Activated T-cell treated with anti-CD3 and anti-CD28 coated beads for 4 hours (primary cell): ENCODE results near the gene GNMT.
"Not testable (repeated sequence)": the region's sequence is repeated elsewhere in the genome, so short reads cannot be mapped to it uniquely, and the experiment has no call there.

Source experiments
- DNase-seq: peaks from one replicate; pipeline ENCODE4 v3.0.0-alpha.2; 2020

GNMT gene

GRCh38 chr6:42978839-42979522 lies 18.4 kb downstream of the GNMT start, which contains the start of gene PEX6:
Gene PEX6 (minus strand): TSS chr6:42979181. CDS start chr6:42979150, 31 bp downstream.
- DNase-seq, result peak; percentile 83

- no peak for DNase-seq
Measured at GRCh38 chr6:42979523-42980177, 19.1 kb downstream of the GNMT start.

DNA sequence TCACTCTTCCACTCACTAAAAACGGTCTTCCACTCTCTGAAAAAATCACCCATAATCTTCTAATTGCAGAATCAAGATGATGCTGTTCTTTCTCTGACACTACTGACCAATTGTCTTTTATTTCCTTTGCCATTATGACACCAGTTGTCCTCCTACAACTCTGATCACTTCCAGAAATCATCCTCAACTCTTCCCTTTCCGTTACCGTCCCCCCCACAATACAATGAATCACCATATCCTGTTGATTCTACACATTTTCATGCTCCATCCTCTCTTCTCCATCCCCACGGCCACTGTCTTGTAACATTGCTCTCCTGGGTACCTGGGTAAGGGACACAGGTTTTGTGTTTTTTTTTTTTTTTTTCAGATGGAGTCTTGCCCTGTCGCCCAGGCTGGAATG lies 21.3 kb downstream of the GNMT start:
- DNase-seq, result no peak

DNA sequence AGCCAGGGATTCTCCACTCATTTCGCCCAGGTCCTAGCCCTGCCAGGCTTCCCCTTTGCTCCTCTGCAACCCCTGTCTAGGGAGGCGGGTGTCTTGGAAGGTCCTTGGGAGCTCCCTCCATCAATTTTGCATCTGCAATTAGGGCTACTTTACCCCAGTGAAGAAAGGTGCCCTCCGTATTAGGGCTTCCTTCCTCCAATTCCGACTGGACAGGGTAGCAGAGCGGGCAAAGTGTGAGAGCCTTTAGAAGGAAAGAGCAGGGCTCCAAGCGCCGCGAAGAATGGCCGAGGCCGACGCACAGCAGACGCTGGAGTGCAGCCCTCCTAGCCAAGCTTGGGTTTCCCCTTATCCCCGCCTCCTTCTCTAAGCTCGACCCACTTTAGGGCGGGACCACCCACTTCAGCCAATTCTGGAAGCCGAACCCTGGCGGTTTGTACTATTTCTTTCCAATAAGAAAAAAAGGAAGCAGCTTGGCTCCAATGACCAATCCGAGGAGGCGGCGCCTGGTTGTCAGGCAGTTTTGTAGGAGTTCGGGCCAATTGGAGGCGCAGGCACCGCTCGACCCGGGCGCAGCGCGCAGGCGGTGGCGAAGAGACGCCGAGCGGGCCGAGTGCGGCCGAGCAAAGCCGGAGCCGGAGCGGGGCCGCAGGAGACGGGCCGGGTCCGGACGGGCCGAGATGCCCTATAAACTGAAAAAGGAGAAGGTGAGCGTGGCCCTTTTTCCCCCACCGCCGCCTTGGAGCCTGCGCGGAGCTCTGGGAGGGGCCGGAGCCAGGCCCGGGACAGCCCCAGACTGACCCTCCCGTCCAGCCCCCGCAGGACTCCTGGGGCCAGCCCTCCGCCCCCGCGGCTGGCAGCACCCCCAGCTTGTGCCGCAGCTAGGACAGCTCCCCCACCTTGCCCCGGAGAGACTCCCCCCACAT lies 23.7 kb downstream of the GNMT start, which contains the start of gene PPP2R5D:
Gene PPP2R5D (plus strand): TSS at position 570 of the 923 bp plus-strand sequence. CDS start 108 bp downstream, at position 678.
- DNase-seq, result peak; percentile 95

DNA sequence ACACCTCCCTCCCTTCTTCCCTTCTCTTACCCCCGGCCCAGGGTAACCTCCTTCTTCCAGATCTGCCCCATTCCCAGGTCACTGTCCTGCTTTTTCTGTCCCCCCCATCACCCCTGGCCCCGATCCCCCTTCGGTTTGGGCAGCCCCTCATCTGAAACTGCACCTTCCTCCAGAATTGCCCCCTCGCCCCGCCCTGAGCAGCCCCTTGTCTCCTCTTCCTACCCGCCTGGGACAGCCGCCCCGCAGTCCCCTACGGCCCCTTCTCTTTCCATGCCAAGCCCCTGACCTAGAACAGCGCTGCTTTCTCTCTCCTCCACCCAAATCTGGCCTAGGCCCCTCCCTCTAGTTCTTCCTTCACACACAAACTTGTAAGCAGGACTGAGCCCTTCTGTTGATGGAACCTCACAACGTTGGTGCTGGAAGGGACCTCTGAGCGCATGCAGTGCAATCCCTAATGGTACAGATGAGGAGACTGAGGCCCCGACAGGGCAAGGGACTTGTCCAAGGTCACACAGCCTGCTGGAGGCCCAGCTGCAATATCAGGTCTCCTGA lies 24.4 kb downstream of the GNMT start:
- no peak for DNase-seq

GRCh38 chr6:42987533-42988451 lies 27.2 kb downstream of the GNMT start:
- DNase-seq, result no peak

DNA sequence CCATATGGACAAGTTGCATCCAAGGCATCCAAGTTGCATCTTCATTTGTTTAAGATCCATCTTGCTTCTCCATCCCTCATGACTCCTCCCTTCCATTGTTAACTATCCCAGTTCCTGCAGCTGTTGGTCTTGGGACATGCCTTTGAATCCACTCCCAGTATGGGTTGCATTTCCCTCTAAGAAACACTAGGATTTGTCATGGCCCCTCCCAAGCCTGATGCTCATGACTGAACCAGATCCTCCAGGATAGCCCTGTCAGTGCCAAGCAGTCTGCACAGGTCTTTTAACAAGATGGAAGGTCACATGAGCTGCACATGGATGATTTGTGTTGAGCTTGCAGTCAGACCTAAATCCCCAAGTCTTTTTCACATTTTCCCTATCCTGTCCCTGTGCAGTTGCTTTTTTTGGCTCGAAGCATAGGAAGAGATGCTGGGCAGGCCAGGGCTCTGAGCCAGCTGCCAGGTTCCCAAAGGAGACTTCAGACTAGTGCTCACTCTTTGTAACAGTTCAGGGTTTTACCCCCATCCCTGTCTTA lies 28.0 kb downstream of the GNMT start:
- no peak for DNase-seq

GRCh38 chr6:42989923-42990322 lies 29.4 kb downstream of the GNMT start:
- DNase-seq, result no peak

GRCh38 chr6:42993445-42993844 lies 32.9 kb downstream of the GNMT start:
- no peak for DNase-seq

DNA sequence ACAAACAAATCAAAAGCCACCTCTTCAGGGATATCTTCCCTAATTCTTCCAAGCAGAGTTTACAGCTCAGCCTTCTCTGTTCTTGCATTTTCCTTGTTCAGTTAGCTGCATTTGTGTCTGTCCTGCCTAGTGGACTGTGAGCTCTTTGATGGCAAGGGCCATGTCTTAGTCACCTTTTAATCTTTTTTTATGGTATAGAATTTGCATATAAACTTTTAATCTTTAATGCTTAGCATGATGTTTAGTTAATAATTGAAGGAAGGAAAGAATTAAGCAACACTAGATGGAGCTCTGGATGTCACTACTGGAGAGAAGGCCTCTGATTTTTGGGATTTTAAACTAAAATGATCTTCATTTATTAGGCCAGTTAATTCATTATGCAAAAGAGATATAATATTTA lies 36.0 kb downstream of the GNMT start:
- DNase-seq, result no peak

DNA sequence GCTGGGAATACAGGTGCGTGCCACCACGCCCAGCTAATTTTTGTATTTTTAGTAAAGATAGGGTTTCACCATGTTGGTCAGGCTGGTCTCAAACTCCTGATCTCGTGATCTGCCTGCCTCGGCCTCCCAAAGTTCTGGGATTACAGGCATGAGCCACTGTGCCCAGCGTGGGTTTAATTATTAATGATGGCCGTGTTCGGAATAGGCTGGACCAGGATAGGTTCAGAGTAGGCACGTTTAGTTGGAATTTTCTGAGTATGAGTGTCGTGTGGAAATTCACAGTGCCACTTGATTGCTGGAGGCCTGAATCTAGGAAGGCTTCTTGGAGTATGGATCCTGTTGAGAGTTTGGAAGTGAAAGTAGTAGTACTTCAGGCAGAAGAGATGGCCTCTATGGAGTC lies 37.7 kb downstream of the GNMT start:
- not testable (repeated sequence) for DNase-seq

GRCh38 chr6:43001843-43002242 lies 41.3 kb downstream of the GNMT start:
- DNase-seq, result no peak

DNA sequence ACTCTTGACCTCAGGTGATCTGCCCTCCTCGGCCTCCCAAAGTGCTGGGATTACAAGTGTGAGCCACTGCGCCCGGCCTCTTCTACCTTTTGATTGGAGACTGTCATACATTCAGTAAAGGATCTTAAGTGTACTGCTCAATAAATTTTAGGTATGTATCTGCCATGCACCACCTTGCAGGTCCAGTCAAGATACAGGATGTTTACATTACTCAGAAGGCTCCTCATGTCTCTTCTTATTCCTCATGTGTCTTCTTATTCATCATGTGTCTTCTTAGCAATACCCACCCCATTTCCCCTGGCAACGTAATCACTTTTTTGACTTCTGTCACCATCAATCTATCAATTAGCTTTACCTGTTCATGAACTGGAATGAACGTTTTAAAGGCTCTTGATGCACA lies 45.3 kb downstream of the GNMT start:
- no peak for DNase-seq

- no peak for DNase-seq
Measured at GRCh38 chr6:43006251-43006650, 45.7 kb downstream of the GNMT start.

DNA sequence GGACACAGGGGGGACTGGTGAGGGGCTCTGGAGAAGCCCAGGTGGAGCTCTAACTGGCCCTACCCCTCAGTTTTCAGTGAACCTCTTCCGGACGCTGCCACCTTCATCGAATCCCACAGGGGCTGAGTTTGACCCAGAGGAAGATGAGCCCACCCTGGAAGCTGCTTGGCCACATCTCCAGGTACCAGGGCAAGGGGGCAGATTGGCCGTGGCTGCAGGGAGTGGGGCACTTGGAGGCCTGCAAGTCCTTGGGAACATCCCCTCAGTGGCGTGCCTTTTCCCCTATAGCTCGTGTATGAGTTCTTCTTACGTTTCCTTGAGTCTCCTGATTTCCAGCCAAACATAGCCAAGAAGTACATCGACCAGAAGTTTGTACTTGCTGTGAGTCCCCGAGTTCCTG lies 46.6 kb downstream of the GNMT start:
- DNase-seq, result no peak

DNA sequence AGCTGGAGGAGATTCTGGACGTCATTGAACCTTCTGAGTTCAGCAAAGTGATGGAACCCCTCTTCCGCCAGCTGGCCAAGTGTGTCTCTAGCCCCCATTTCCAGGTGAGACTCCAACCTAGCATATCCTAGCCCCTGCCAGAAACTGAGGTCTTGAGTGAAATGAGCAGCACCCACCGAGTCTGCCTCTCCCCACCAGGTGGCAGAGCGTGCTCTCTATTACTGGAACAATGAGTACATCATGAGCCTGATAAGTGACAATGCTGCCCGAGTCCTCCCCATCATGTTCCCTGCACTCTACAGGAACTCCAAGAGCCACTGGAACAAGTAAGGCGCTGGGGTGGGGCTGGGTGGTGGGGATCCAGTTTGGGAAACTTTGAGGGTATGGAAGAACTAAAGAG lies 48.6 kb downstream of the GNMT start:
- no peak for DNase-seq

DNA sequence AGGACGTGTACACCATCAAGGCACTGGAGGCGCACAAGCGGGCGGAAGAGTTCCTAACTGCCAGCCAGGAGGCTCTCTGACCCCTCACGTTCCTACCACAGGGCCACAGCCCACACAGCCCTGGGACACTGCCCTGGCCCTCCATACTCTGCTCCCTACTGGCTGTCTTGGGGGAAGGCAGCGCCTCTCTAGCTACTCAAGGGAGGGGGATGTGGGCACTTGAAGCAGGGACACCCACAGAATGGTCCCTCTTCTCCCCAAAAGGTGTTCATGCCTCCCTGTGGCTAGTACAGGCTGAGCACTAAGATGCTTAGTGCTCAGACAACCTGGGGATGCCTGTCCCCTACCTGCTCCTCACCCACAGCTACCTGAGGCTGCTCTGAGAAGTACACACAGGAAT lies 50.7 kb downstream of the GNMT start:
- DNase-seq, result no peak

DNA sequence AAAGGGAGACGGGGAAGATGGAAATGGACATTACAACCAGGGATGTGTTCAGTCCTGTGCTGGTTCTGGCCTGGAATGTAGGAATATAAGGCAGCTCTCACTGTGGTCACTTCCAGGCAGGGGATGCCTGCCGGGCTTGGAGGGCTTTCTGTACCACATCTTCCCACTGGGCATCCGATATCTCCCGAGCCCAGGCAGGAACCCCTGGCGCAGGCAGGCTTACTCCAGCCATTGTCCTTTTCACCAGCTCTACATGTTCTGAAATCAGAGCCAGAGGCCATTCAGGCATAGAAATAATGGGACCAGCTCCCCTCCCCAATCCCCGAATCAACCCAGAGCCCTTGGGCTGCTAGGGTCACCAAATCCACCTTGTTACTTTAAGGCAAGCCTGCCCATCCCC lies 51.8 kb downstream of the GNMT start:
- DNase-seq, result no peak

DNA sequence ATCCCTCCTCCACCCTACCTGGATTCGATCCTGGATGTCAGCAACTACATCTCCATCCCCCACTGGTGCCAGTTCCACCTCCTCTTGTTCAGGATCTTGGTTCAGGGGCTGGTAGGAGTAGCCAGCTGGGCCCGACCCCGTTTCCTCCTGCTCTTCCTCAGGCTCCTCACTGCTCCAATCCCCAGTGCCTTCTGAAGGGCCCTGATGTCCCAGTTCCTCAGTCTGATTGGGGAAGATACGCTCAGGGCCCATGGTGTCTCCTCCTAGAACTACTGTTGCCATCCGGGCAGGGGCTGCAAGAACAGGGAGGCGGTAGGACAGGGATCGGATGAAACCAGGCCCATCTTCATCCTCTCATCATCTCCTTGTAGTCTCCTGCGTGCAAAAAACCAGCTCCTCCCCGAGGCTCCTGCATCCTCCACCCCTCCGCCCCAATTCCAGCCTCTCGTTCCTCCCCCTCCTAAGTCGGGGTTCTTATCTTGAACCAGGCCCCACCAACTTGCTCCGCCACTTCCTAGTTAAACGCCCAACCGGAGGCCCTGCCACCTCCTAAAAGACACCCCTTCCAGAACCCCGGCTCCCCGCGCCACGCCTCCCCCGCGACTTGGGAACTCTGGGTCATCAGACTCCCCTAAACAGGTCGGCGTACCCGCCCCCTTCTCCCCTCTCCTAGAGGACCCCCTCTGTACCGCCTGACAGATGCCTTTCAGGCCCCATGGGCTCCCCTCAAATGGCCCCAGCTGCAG lies 52.7 kb downstream of the GNMT start:
- DNase-seq, result no peak
